ENCODE results near the gene AQP11.
"Not testable (repeated sequence)": the region's sequence is repeated elsewhere in the genome, so short reads cannot be mapped to it uniquely, and the experiment has no call there.

AQP11 gene

GRCh38 chr11:77589181-77589520 is 602 bp upstream of the AQP11 start:
- no peak for DNase-seq (ENCODE audit: low read depth, low spot score)
- H3K4me3 ChIP-seq (ENCODE audit: low read length): no peak overlapping the region

DNA sequence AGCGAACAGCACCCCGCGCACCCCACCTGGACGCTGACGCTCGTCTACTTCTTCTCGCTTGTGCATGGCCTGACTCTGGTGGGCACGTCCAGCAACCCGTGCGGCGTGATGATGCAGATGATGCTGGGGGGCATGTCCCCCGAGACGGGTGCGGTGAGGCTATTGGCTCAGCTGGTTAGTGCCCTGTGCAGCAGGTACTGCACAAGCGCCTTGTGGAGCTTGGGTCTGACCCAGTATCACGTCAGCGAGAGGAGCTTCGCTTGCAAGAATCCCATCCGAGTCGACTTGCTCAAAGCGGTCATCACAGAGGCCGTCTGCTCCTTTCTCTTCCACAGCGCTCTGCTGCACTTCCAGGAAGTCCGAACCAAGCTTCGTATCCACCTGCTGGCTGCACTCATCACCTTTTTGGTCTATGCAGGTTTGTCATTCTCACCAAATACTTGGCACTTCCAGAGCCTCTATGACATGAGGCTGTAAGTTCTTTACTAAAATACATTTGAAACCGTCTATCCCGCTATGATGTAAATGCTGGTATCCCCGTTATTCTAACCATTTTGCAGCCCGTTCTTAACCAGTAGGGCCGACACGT is 535 bp downstream of the AQP11 start:
- no peak for DNase-seq (ENCODE audit: low read depth, low spot score)
- no peak overlapping the region for H3K4me3 ChIP-seq (ENCODE audit: low read length)

DNA sequence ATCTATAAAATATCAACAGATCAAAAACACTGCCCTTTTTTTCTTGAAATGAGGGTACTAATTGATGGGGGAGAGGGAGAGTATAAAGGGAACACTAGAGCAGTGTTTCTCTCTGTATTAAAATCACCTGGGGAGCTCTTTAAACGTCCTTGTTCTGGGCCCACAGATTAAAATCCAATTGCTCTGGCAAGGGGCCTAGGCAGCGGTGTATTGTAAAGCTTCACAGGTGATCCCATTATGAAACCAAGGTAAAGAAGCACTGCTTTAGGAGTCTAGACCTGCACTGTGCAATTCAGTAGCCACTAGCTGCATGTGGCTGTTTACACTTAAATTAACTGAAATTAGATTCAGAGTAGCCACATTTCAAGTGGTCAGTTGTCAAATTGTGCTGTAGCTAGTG is 3.0 kb downstream of the AQP11 start:
- DNase-seq (ENCODE audit: low read depth, low spot score): no peak

DNA sequence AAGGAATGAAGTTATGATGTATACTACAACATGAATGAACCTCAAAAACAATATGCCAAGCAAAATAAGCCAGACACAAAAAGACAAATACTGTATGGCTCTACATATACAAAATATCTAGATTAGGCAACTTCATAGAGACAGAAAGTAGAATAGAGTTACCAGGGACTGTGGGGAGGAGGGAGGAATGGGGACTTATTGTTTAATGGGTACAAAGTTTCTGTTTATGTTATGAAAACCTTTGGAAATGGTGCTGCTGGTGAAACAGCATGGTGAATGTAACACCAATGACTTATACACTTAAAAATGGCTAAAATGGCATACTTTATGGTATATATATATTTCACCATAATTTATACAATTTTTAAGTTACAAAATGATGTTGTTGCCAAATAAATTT is 4.1 kb downstream of the AQP11 start:
- no peak overlapping the region for H3K4me3 ChIP-seq (ENCODE audit: low read length)
- DNase-seq (ENCODE audit: low read depth, low spot score): no peak

More for the DNA sequence above, 3.0 kb downstream of the AQP11 start:
- H3K4me3 ChIP-seq (ENCODE audit: low read length): no peak overlapping the region

DNA sequence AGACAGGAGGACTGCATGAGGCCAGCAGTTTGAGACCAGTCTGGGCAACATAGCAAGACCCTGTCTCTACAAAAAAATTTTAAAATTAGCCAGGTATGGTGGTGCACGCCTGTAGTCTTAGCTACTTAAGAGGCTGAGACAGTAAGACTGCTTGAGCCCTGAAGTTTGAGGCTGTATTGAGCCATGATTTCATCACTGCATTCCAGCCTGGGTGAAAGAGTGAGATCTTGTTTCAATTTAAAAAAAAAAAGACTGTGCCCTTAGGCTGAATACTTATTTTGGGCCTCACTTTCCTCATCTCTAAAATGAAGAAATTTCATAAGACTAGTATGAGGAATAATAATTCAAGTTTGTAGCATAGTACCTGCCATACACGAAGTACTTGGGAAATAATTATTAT is 6.9 kb downstream of the AQP11 start:
- H3K4me3 ChIP-seq (ENCODE audit: low read length): no peak overlapping the region
- no peak for DNase-seq (ENCODE audit: low read depth, low spot score)

DNA sequence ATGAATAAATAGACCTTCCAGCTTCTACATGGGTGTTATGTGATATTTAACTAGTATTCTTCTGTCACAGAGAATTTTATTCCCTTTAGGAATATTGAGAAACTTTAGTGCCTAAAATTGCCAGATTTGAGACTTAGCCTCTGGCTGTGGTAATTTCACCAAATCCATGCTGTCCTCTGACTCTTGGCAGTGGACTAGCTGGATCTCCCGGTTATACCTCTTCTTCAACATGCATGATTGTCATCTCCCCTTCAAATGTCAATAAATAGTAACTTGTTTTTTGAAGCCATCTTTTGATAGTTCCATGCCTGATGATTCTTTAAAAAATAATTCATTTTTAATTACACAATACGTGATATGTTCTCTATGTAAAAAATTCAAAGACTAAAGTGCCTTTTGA is 8.4 kb downstream of the AQP11 start:
- DNase-seq (ENCODE audit: low read depth, low spot score): no peak
- no peak overlapping the region for H3K4me3 ChIP-seq (ENCODE audit: low read length)

GRCh38 chr11:77602381-77603088 is 12.8 kb downstream of the AQP11 start:
- no peak for DNase-seq (ENCODE audit: low read depth, low spot score)
- no peak overlapping the region for H3K4me3 ChIP-seq (ENCODE audit: low read length)

DNA sequence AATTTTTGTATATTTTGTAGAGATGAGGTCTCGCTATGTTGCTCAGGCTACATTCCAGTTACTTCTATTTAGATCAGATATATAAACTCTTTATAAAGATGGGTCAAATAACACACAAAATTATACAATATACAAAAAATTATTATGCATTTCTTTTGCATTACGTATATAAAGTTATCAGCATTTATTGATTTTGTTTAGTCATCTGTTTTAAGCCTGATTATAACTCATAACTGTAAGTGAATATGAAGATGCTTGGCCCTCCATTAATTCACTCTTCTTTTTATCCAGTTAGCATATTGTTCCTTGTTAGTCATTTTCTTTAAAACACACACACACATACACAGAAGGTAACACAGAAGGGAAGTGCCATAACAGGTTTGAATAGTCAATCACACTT is 14.5 kb downstream of the AQP11 start:
- no peak for DNase-seq (ENCODE audit: low read depth, low spot score)
- H3K4me3 ChIP-seq (ENCODE audit: low read length): no peak overlapping the region

- DNase-seq (ENCODE audit: low read depth, low spot score): no peak
- no peak overlapping the region for H3K4me3 ChIP-seq (ENCODE audit: low read length)
Measured at GRCh38 chr11:77609234-77609633, 19.5 kb downstream of the AQP11 start.

DNA sequence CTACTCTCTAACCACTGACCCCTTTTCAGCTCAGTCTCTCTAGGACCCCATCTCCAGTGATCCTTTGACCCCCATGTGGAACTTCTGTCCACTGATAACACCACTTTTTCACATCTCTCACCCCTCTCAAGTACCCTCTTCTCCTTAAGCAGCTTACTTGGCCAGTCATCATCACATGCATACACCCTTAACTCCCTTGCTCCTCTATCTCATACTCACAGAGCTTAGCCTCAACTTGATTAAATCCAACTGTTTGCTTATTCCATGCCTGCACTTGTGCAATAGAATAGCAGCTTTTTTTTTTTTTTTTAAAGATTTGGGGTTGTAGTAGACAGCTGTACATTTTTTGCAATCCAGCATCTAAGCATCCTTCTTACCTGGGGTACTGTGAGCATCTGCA is 22.2 kb downstream of the AQP11 start:
- DNase-seq (ENCODE audit: low read depth, low spot score): no peak
- no peak overlapping the region for H3K4me3 ChIP-seq (ENCODE audit: low read length)

- H3K4me3 ChIP-seq (ENCODE audit: low read length): no peak overlapping the region
- no peak for DNase-seq (ENCODE audit: low read depth, low spot score)
Measured at GRCh38 chr11:77617892-77618291, 28.1 kb downstream of the AQP11 start.

GRCh38 chr11:77619576-77620198 is 29.9 kb downstream of the AQP11 start:
- peak; percentile 51 for DNase-seq (ENCODE audit: low read depth, low spot score)
- H3K4me3 ChIP-seq (ENCODE audit: low read length): no peak overlapping the region

- no peak overlapping the region for H3K4me3 ChIP-seq (ENCODE audit: low read length)
- no peak for DNase-seq (ENCODE audit: low read depth, low spot score)
Measured at GRCh38 chr11:77630157-77630710, 40.5 kb downstream of the AQP11 start.

GRCh38 chr11:77633926-77634325 is 44.2 kb downstream of the AQP11 start:
- H3K4me3 ChIP-seq (ENCODE audit: low read length); DNase-seq (ENCODE audit: low read depth, low spot score): not testable (repeated sequence)

- no peak for DNase-seq (ENCODE audit: low read depth, low spot score)
- peak overlapping the region; percentile 73 for H3K4me3 ChIP-seq (ENCODE audit: low read length)
Measured at GRCh38 chr11:77636731-77637344, 47.1 kb downstream of the AQP11 start.

DNA sequence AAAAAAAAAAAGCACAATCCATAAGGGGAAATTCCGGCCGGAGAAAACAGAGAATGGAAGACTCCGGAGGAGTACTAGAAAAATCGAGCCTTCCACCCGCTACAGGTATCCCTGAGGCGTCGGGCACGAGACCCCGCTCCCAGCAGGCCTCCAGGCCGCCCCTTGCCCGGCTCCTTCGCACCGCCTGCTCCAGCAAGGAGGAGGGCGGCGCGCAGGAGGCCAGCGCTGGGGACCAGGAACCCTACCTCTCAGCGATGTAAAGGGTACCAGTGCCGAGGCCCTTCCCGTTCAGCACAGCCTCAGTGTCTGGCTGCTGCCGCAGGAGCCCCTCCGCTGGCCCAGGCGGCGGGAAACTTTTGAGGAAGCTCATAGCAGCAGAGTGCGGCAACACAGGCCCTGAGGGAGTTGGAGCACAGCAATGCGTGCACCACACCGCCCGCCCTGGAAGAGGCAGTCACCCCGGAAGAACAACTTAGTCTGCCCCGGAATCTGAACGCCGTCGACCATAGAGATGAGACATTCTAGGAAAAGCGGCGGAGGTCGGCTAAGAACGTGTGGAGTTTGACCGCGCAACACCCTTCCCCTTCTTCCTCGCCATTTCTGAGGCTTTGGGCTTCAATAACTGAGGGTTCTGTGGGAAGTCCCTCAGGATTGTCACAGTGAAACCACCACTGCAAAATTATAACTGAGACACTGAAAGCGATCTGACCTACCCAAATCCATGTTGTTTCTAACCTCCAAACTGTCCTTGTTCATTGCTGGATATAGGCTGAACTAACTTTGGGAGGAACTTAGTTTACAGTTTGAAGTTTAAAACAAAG is 47.8 kb downstream of the AQP11 start, which contains the start of gene CLNS1A:
Gene CLNS1A (minus strand): TSS at position 450 of the 821 bp plus-strand sequence. CDS start 80 bp downstream, at position 370.
- DNase-seq (ENCODE audit: low read depth, low spot score): peak; percentile 88
- peak within 1 kb of the TSS; percentile 73 for H3K4me3 ChIP-seq (ENCODE audit: low read length)

GRCh38 chr11:77642228-77642627 is 52.5 kb downstream of the AQP11 start:
- H3K4me3 ChIP-seq (ENCODE audit: low read length): no peak overlapping the region
- DNase-seq (ENCODE audit: low read depth, low spot score): no peak

DNA sequence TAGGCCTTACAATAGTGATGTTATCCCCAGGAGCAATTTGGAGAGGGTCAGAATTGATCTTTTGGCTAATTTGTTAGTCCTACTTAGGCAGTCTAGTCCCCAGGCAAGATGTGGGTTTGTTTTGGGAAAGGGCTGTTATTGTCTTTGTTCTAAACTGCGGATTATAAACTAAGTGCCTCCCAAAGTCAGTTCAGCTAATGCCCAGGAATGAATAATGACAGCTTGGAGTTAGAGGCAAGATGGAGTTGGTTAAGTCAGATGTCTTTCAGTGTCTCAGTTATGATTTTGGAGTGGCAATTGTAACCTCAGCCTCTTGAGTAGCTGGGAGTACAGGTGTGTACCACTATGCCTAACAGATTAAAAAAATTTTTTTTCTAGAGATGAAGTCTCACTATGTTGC is 55.1 kb downstream of the AQP11 start:
- DNase-seq (ENCODE audit: low read depth, low spot score): no peak
- H3K4me3 ChIP-seq (ENCODE audit: low read length): no peak overlapping the region

DNA sequence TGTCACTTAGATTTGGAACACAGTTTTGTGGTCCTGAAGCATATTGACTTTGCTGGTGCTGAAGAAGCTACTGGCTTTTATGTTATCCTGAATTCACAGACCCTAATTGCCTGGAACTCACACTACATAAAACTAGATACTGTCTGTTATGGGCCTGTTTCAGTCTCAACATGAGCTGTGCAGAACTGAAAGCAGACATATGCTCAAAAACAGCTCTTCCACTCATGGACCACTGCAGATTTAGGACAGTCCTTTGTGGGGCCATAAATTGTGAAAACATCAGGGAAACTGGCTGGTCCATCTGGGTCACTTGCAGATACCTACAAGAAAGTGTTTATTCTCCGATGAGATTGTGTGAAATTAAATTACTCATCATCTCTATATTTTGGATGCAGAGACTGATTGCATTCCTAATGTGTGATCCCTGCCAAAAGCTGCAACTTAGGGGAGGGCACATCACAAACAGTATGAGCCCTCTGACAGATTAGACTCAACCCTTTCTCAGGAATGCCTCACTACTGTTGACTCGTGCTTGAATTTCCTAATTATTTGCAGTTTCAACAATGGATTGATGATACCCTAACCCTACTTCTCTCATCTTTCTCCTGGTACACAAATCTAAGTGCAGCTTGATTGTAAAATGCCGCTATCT is 58.0 kb downstream of the AQP11 start:
- H3K4me3 ChIP-seq (ENCODE audit: low read length): no peak overlapping the region
- no peak for DNase-seq (ENCODE audit: low read depth, low spot score)

Data from Jurkat, Clone E6-1 (cell line).